PC-9 (cell line): ENCODE results near the gene LRRC71. TPM values are rescaled to one million over a fixed set of nuclear protein-coding genes. Genes with fewer than 3 reads are reported as not detected.

Experiments used
- Bru-seq: library from RNA; stranded (reverse); fragments of 400-500 nt; gene quantifications from one replicate; lab custom pipeline; 2021; lab: Mats Ljungman, UMichigan
- BruChase-seq, 2 experiments: library from RNA; stranded (reverse); fragments of 400-500 nt; gene quantifications; one replicate each; lab custom pipeline; 2021; lab: Mats Ljungman, UMichigan
- BruUV-seq: library from RNA; stranded (reverse); fragments of 400-500 nt; replicated peaks from 2 replicates; lab custom pipeline; 2021; lab: Mats Ljungman, UMichigan
- CTCF ChIA-PET: fragments of 300-600 bp; sonication (Branson Sonifier 250); formaldehyde crosslinking; loops from one replicate; lab custom pipeline; 2022; ENCODE audit warnings: antibody characterized with exemption; lab: Charles Lee
- POLR2A ChIA-PET: fragments of 300-600 bp; sonication (Branson Sonifier 250); formaldehyde crosslinking; loops from one replicate; lab custom pipeline; 2022; ENCODE audit warnings: antibody characterized with exemption; ENCODE audit not compliant: unreplicated experiment; lab: Charles Lee
- DNase-seq, 2 experiments: peaks; one replicate each; pipeline versions ENCODE4 v3.0.0 to v3.0.0-alpha.2; 2015 to 2022; ENCODE audit warnings: mixed read lengths in 1 of 2
- H2AFZ ChIP-seq: fragments of 200-600 bp; sonication (generic); 2 replicates; pipeline ENCODE4 v1.8.1; 2017; ENCODE audit warnings: antibody characterized with exemption
- H3F3A ChIP-seq: fragments of 200-600 bp; sonication (generic); 2 replicates; pipeline ENCODE4 v1.8.1; 2017; ENCODE audit warnings: antibody characterized with exemption, mild to moderate bottlenecking, low read depth; ENCODE audit not compliant: insufficient read depth
- H3K27ac ChIP-seq: fragments of 200-600 bp; sonication (generic); 2 replicates; pipeline ENCODE4 v1.6.1; 2016; ENCODE audit warnings: mixed run types
- H3K27me3 ChIP-seq: fragments of 200-600 bp; sonication (generic); 2 replicates; pipeline ENCODE4 v1.6.1; 2016; ENCODE audit warnings: low read depth, mixed run types; ENCODE audit not compliant: insufficient read depth
- H3K36me3 ChIP-seq: fragments of 200-600 bp; sonication (generic); 2 replicates; pipeline ENCODE4 v1.6.1; 2016; ENCODE audit warnings: low read depth, mixed run types
- H3K4me1 ChIP-seq: fragments of 200-600 bp; sonication (generic); replicated peaks from 2 replicates; pipeline ENCODE4 v1.6.1; 2016; ENCODE audit warnings: mixed run types; ENCODE audit not compliant: insufficient read depth
- H3K4me2 ChIP-seq: fragments of 200-600 bp; sonication (generic); 2 replicates; pipeline ENCODE4 v1.6.1; 2017; ENCODE audit warnings: mixed run types
- H3K4me3 ChIP-seq: fragments of 200-600 bp; sonication (generic); 2 replicates; pipeline ENCODE4 v1.6.1; 2016; ENCODE audit warnings: mixed run types
- H3K79me2 ChIP-seq: fragments of 200-600 bp; sonication (generic); 2 replicates; pipeline ENCODE4 v1.6.1; 2017; ENCODE audit warnings: low read depth, mixed run types
- H3K9me2 ChIP-seq: fragments of 200-600 bp; sonication (generic); 2 replicates; pipeline ENCODE4 v1.8.1; 2017; ENCODE audit warnings: mild to moderate bottlenecking; ENCODE audit not compliant: insufficient read depth
- H3K9me3 ChIP-seq: fragments of 200-600 bp; sonication (generic); 2 replicates; pipeline ENCODE4 v1.8.1; 2016; ENCODE audit warnings: low read depth; ENCODE audit not compliant: insufficient read depth
- H4K20me1 ChIP-seq: fragments of 200-600 bp; sonication (generic); 2 replicates; pipeline ENCODE4 v1.8.1; 2017; ENCODE audit not compliant: insufficient read depth
- EZH2 ChIP-seq: fragments of 200-600 bp; sonication (generic); IDR thresholded peaks from 2 replicates; pipeline ENCODE4 v1.8.0; 2017; ENCODE audit warnings: antibody characterized with exemption, low read depth
- intact Hi-C: fragments of 100-400 bp; cut with micrococcal nuclease; formaldehyde crosslinking; loops from one replicate; pipeline ENCODE4 v1.10.0; 2022; ENCODE audit not compliant: unreplicated experiment
- long read RNA-seq: library from polyadenylated mRNA; stranded (forward); transcript quantifications from one replicate; pipeline ENCODE4 v2.0.0, GENCODE V29; 2022
- total RNA-seq: library from RNA; stranded (reverse); gene quantifications from 2 replicates; pipeline ENCODE4 v1.2.3, GENCODE V29; 2021
- TF ChIP-seq, protein P1 (sequence below): fragments of 200-600 bp; sonication (generic); conservative IDR thresholded peaks from 2 replicates; pipeline ENCODE4 v1.6.1; 2017; ENCODE audit warnings: mixed run types, antibody characterized with exemption, mild to moderate bottlenecking, moderate library complexity

The LRRC71 gene
- total RNA-seq: not detected in 2 replicates
- Bru-seq, nascent RNA: percentile 16 among the genes with signal in this experiment
- BruChase-seq, experiment 1, labeled RNA remaining after a 2-hour chase: percentile 18 among the genes with signal in this experiment
- BruChase-seq, experiment 2, labeled RNA remaining after a 6-hour chase: percentile 19 among the genes with signal in this experiment
- long read RNA-seq: 0 reads

DNA sequence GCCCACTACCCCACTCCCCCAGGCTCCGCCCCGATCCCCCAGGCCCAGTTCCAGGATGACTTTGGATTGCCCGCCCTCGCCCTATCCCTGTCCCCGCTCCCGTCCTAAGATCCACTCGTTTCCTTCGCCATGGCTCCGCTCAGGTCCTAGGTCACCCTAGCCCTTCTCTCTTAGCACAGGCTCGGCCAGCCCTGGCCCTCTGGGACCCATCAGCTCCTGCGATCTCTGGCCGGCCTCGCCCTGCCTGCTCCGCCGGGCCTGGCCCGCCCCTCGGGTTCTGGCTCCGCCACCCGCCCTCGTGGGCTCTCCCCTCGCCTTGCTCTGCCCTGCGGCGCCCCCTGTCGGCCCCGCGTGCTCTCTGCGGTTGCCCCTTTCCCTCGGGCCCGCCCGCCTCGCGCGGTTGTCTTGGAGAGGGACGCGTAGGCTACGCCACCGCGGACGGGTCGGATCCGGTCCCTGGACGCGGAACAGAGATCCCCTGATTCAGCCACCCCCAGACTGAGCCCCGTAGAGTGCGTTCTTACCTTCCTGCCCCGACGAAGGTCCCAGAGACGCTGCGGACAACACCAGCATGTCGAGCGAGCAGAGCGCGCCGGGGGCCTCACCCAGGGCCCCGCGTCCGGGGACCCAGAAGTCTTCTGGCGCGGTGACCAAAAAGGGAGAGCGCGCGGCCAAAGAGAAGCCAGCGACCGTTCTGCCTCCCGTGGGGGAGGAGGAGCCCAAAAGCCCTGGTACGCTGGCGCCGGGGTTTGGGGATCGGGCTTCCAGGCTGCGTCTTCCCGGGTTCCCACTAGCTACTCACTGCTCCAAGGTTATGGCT is at the start of gene LRRC71:
TSS of gene LRRC71 (plus strand) at position 400 of the 820 bp plus-strand sequence. CDS start at position 572, 172 bp downstream.
- Histone ChIP-seq H3K4me1 (peaks cover 21% of the 10 kb centered on the region; the same call in 1 of the 2 replicates), H3K36me3 (no peaks in the 10 kb centered on the region), H3K9me2 (no peaks in the 10 kb centered on the region), H3K4me3 (no peak within 1 kb of the TSS), H4K20me1 (no peaks in the 10 kb centered on the region), H3K9me3 (no peaks in the 10 kb centered on the region), H2AFZ (no peak within 1 kb of the TSS), H3F3A (peaks cover 26% of the 10 kb centered on the region; the same call in 1 of the 2 replicates), H3K27me3 (0 out of 2 replicates have a peak, but pooled peaks cover 4% of the 10 kb centered on the region), H3K4me2 (no peak within 1 kb of the TSS), H3K79me2 (no peaks in the 10 kb centered on the region), H3K27ac (no peak within 1 kb of the TSS)
- peak in 1 of 2 experiments; percentile 69 for DNase-seq
- BruUV-seq: no TSS peak
- ChIA-PET CTCF (interaction anchor here (0.6 to 1.2 kb wide), 3 partner anchors 28 to 236 kb away, joined by 3 to 8 read pairs (median 3); no protein-coding TSS in a partner anchor), POLR2A (interaction anchor here (0.5 kb wide), 1 partner anchor 192 kb away, joined by 9 read pairs; the partner anchor contains the start of gene METTL25B)
- intact Hi-C loops: loop anchor here (1.0 to 10.0 kb wide), 3 partner anchors 28 to 296 kb away; no protein-coding TSS in a partner anchor
- TF ChIP-seq, protein P1, sequence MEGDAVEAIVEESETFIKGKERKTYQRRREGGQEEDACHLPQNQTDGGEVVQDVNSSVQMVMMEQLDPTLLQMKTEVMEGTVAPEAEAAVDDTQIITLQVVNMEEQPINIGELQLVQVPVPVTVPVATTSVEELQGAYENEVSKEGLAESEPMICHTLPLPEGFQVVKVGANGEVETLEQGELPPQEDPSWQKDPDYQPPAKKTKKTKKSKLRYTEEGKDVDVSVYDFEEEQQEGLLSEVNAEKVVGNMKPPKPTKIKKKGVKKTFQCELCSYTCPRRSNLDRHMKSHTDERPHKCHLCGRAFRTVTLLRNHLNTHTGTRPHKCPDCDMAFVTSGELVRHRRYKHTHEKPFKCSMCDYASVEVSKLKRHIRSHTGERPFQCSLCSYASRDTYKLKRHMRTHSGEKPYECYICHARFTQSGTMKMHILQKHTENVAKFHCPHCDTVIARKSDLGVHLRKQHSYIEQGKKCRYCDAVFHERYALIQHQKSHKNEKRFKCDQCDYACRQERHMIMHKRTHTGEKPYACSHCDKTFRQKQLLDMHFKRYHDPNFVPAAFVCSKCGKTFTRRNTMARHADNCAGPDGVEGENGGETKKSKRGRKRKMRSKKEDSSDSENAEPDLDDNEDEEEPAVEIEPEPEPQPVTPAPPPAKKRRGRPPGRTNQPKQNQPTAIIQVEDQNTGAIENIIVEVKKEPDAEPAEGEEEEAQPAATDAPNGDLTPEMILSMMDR: peak; percentile 39
- TF ChIP-seq EZH2: no peak

DNA sequence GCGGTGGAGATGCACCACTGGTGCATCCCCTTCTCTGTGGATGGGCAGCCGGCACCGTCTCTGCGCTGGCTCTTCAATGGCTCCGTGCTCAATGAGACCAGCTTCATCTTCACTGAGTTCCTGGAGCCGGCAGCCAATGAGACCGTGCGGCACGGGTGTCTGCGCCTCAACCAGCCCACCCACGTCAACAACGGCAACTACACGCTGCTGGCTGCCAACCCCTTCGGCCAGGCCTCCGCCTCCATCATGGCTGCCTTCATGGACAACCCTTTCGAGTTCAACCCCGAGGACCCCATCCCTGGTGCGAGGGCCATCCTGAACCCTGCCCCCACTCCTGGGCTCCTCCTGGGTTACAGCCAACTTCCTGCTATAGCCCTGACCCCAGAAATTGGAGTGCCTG is 46.8 kb upstream of the LRRC71 start:
- CTCF ChIA-PET: interaction anchor here (0.6 kb wide), 1 partner anchor 11 kb away, joined by 4 read pairs; no protein-coding TSS in a partner anchor
- no TSS peak for BruUV-seq

More for the DNA sequence above, 46.8 kb upstream of the LRRC71 start:
- DNase-seq: no peak
- no peaks in the 10 kb centered on the region for H3K9me2 ChIP-seq
- H3K4me2 ChIP-seq: no peak overlapping the region
- H3K27me3 ChIP-seq: peaks cover 15% of the 10 kb centered on the region
- H3K4me1 ChIP-seq: peaks cover 16% of the 10 kb centered on the region
- H2AFZ ChIP-seq: no peak overlapping the region
- H3F3A ChIP-seq: peaks cover 17% of the 10 kb centered on the region
- H3K79me2 ChIP-seq: no peaks in the 10 kb centered on the region
- no peaks in the 10 kb centered on the region for H3K9me3 ChIP-seq
- H4K20me1 ChIP-seq: no peaks in the 10 kb centered on the region
- H3K4me3 ChIP-seq: no peak overlapping the region
- POLR2A ChIA-PET: interaction anchor here (0.6 kb wide), 1 partner anchor 161 kb away, joined by 3 read pairs; no protein-coding TSS in a partner anchor
- H3K27ac ChIP-seq: no peak overlapping the region
- intact Hi-C loops: no loop called here
- TF ChIP-seq, protein P1: no peak
- TF ChIP-seq EZH2: no peak
- no peaks in the 10 kb centered on the region for H3K36me3 ChIP-seq
